PC-9 (cell line): ENCODE measurements around the gene SPATA46. TPM values are rescaled to one million over a fixed set of nuclear protein-coding genes. Genes with fewer than 3 reads are reported as not detected.

Experiments used
- BruUV-seq: library from RNA; stranded (reverse); fragments of 400-500 nt; replicated peaks from 2 replicates; lab custom pipeline; 2021; lab: Mats Ljungman, UMichigan
- CTCF ChIA-PET: fragments of 300-600 bp; sonication (Branson Sonifier 250); formaldehyde crosslinking; loops from one replicate; lab custom pipeline; 2022; ENCODE audit warnings: antibody characterized with exemption; lab: Charles Lee
- POLR2A ChIA-PET: fragments of 300-600 bp; sonication (Branson Sonifier 250); formaldehyde crosslinking; loops from one replicate; lab custom pipeline; 2022; ENCODE audit warnings: antibody characterized with exemption; ENCODE audit not compliant: unreplicated experiment; lab: Charles Lee
- DNase-seq, 2 experiments: peaks; one replicate each; pipeline versions ENCODE4 v3.0.0 to v3.0.0-alpha.2; 2015 to 2022; ENCODE audit warnings: mixed read lengths in 1 of 2
- H2AFZ ChIP-seq: fragments of 200-600 bp; sonication (generic); 2 replicates; pipeline ENCODE4 v1.8.1; 2017; ENCODE audit warnings: antibody characterized with exemption
- H3F3A ChIP-seq: fragments of 200-600 bp; sonication (generic); 2 replicates; pipeline ENCODE4 v1.8.1; 2017; ENCODE audit warnings: antibody characterized with exemption, mild to moderate bottlenecking, low read depth; ENCODE audit not compliant: insufficient read depth
- H3K27ac ChIP-seq: fragments of 200-600 bp; sonication (generic); 2 replicates; pipeline ENCODE4 v1.6.1; 2016; ENCODE audit warnings: mixed run types
- H3K27me3 ChIP-seq: fragments of 200-600 bp; sonication (generic); 2 replicates; pipeline ENCODE4 v1.6.1; 2016; ENCODE audit warnings: low read depth, mixed run types; ENCODE audit not compliant: insufficient read depth
- H3K36me3 ChIP-seq: fragments of 200-600 bp; sonication (generic); 2 replicates; pipeline ENCODE4 v1.6.1; 2016; ENCODE audit warnings: low read depth, mixed run types
- H3K4me1 ChIP-seq: fragments of 200-600 bp; sonication (generic); replicated peaks from 2 replicates; pipeline ENCODE4 v1.6.1; 2016; ENCODE audit warnings: mixed run types; ENCODE audit not compliant: insufficient read depth
- H3K4me2 ChIP-seq: fragments of 200-600 bp; sonication (generic); 2 replicates; pipeline ENCODE4 v1.6.1; 2017; ENCODE audit warnings: mixed run types
- H3K4me3 ChIP-seq: fragments of 200-600 bp; sonication (generic); 2 replicates; pipeline ENCODE4 v1.6.1; 2016; ENCODE audit warnings: mixed run types
- H3K79me2 ChIP-seq: fragments of 200-600 bp; sonication (generic); 2 replicates; pipeline ENCODE4 v1.6.1; 2017; ENCODE audit warnings: low read depth, mixed run types
- H3K9me2 ChIP-seq: fragments of 200-600 bp; sonication (generic); 2 replicates; pipeline ENCODE4 v1.8.1; 2017; ENCODE audit warnings: mild to moderate bottlenecking; ENCODE audit not compliant: insufficient read depth
- H3K9me3 ChIP-seq: fragments of 200-600 bp; sonication (generic); 2 replicates; pipeline ENCODE4 v1.8.1; 2016; ENCODE audit warnings: low read depth; ENCODE audit not compliant: insufficient read depth
- H4K20me1 ChIP-seq: fragments of 200-600 bp; sonication (generic); 2 replicates; pipeline ENCODE4 v1.8.1; 2017; ENCODE audit not compliant: insufficient read depth
- CTCF ChIP-seq: fragments of 200-600 bp; sonication (generic); conservative IDR thresholded peaks from 2 replicates; pipeline ENCODE4 v1.6.1; 2017; ENCODE audit warnings: mixed run types, antibody characterized with exemption, mild to moderate bottlenecking, moderate library complexity
- EZH2 ChIP-seq: fragments of 200-600 bp; sonication (generic); IDR thresholded peaks from 2 replicates; pipeline ENCODE4 v1.8.0; 2017; ENCODE audit warnings: antibody characterized with exemption, low read depth
- intact Hi-C: fragments of 100-400 bp; cut with micrococcal nuclease; formaldehyde crosslinking; loops from one replicate; pipeline ENCODE4 v1.10.0; 2022; ENCODE audit not compliant: unreplicated experiment
- total RNA-seq: library from RNA; stranded (reverse); gene quantifications from 2 replicates; pipeline ENCODE4 v1.2.3, GENCODE V29; 2021

SPATA46 gene
- total RNA-seq, 1 experiment from 2014 or later: not detected

GRCh38 chr1:162380061-162380846, 3.6 kb upstream of the SPATA46 start:
- no TSS peak for BruUV-seq
- DNase-seq: no peak
- Histone ChIP-seq H3K4me2 (no peak overlapping the region), H3K36me3 (peaks cover 23% of the 10 kb centered on the region), H3K27ac (no peak overlapping the region), H3K4me3 (no peak overlapping the region), H2AFZ (no peak overlapping the region), H3K27me3 (no peaks in the 10 kb centered on the region), H4K20me1 (no peaks in the 10 kb centered on the region), H3K4me1 (peaks cover 15% of the 10 kb centered on the region), H3K79me2 (no peaks in the 10 kb centered on the region), H3K9me2 (no peaks in the 10 kb centered on the region), H3F3A (peaks cover 5% of the 10 kb centered on the region), H3K9me3 (no peaks in the 10 kb centered on the region)
- CTCF ChIA-PET: interaction anchor here (0.7 kb wide), 1 partner anchor 13 kb away, joined by 3 read pairs; no protein-coding TSS in a partner anchor
- POLR2A ChIA-PET: no interaction called here
- TF ChIP-seq EZH2 (no peak), CTCF (no peak)
- intact Hi-C loops: no loop called here

- no peaks in the 10 kb centered on the region for H3K9me2 ChIP-seq
- H4K20me1 ChIP-seq: peaks cover 11% of the 10 kb centered on the region; the same call in 1 of the 2 replicates
- peaks cover 28% of the 10 kb centered on the region for H3K4me1 ChIP-seq
- no TSS peak for BruUV-seq
- POLR2A ChIA-PET: no interaction called here
- no peaks in the 10 kb centered on the region for H3K79me2 ChIP-seq
- CTCF ChIA-PET: no interaction called here
- no peaks in the 10 kb centered on the region for H3K27me3 ChIP-seq
- H3K4me2 ChIP-seq: no peak overlapping the region
- no peak overlapping the region for H3K27ac ChIP-seq
- no peak overlapping the region for H2AFZ ChIP-seq
- no peak for DNase-seq
- intact Hi-C loops: no loop called here
- H3F3A ChIP-seq: peaks cover 12% of the 10 kb centered on the region
- peaks cover 4% of the 10 kb centered on the region; the same call in 1 of the 2 replicates for H3K36me3 ChIP-seq
- H3K9me3 ChIP-seq: no peaks in the 10 kb centered on the region
- no peak overlapping the region for H3K4me3 ChIP-seq
- TF ChIP-seq CTCF: no peak
- no peak for TF ChIP-seq EZH2
These were observed 1.2 kb downstream of the SPATA46 start for GRCh38 chr1:162375463-162375862.

GRCh38 chr1:162374406-162374805, 2.2 kb downstream of the SPATA46 start:
- Histone ChIP-seq H3K27ac (no peak overlapping the region), H3K9me3 (no peaks in the 10 kb centered on the region), H3K79me2 (no peaks in the 10 kb centered on the region), H3K9me2 (no peaks in the 10 kb centered on the region), H4K20me1 (peaks cover 11% of the 10 kb centered on the region; the same call in 1 of the 2 replicates), H3K27me3 (no peaks in the 10 kb centered on the region), H3K4me2 (peak overlapping the region; percentile 32; the same call in 1 of the 2 replicates), H3K4me1 (peaks cover 28% of the 10 kb centered on the region), H3K36me3 (peaks cover 4% of the 10 kb centered on the region; the same call in 1 of the 2 replicates), H2AFZ (no peak overlapping the region), H3K4me3 (no peak overlapping the region), H3F3A (peaks cover 12% of the 10 kb centered on the region)
- no peak for DNase-seq
- BruUV-seq: TSS peak; percentile 63
- no peak for TF ChIP-seq CTCF
- TF ChIP-seq EZH2: no peak
- ChIA-PET POLR2A (interaction anchor here (0.6 kb wide), 1 partner anchor 614 kb away, joined by 3 read pairs; no protein-coding TSS in a partner anchor), CTCF (no interaction called here)
- intact Hi-C loops: loop anchor here (5.0 kb wide), 1 partner anchor 237 kb away; no protein-coding TSS in a partner anchor
